ENCODE data around the gene MRPS6. TPM values are rescaled to one million over a fixed set of nuclear protein-coding genes. Genes with fewer than 3 reads are reported as not detected.
A peak's percentile ranks its signal among the peaks of the same experiment; 100 is the strongest.

Gene MRPS6
- total RNA-seq, 4 donors from 2014 or later: 17.3 to 54.8 (median 29.3) TPM

DNA sequence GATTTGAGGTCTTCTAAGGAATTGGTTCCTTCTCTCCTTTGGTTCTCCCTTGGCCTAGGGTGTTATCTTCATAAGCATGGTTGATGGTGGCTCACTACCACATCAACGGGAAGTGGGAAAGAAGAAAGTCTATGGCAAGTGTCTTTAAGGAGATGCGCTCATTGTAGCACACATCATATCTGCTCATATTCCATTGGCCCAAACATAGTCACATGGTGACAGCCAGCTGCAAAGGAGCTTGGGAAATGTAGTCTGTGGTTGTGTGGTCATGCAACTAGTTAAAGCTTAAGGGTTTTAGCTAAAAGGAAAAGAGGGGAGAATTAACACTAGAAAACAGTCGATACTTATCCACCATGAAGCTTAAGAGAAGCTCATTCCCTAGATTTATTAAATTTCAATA is 11.4 kb upstream of the MRPS6 start:
- DNase-seq: no peak
- Histone ChIP-seq H3K36me3 (no peaks in the 10 kb centered on the region), H3K9me3 (no peaks in the 10 kb centered on the region), H3K4me3 (no peak overlapping the region), H3K27ac (no peak overlapping the region), H3K4me1 (peaks cover 0 to 6% of the 10 kb centered on the region in 2 donors), H3K27me3 (no peaks in the 10 kb centered on the region)
- intact Hi-C loops (cut with DNase I; ENCODE audit: low total_unique reads) (no loop called here), in situ Hi-C loops (cut with MboI; ENCODE audit: low sequenced_read_pairs in 4 of 4) (loop anchor here in 2 of 4 donors (25.0 kb wide), 2 partner anchors 125 to 150 kb away; no protein-coding TSS in a partner anchor)
- no peak for TF ChIP-seq POLR2A (IDR thresholded peaks at IDR 0.05)
- TF ChIP-seq, protein P1, sequence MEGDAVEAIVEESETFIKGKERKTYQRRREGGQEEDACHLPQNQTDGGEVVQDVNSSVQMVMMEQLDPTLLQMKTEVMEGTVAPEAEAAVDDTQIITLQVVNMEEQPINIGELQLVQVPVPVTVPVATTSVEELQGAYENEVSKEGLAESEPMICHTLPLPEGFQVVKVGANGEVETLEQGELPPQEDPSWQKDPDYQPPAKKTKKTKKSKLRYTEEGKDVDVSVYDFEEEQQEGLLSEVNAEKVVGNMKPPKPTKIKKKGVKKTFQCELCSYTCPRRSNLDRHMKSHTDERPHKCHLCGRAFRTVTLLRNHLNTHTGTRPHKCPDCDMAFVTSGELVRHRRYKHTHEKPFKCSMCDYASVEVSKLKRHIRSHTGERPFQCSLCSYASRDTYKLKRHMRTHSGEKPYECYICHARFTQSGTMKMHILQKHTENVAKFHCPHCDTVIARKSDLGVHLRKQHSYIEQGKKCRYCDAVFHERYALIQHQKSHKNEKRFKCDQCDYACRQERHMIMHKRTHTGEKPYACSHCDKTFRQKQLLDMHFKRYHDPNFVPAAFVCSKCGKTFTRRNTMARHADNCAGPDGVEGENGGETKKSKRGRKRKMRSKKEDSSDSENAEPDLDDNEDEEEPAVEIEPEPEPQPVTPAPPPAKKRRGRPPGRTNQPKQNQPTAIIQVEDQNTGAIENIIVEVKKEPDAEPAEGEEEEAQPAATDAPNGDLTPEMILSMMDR (IDR thresholded peaks at IDR 0.05 in 4 of 5, conservative IDR thresholded peaks at IDR 0.05 in 1 of 5): no peak
- ATAC-seq: peak in 1 of 2 donors; percentile 73

DNA sequence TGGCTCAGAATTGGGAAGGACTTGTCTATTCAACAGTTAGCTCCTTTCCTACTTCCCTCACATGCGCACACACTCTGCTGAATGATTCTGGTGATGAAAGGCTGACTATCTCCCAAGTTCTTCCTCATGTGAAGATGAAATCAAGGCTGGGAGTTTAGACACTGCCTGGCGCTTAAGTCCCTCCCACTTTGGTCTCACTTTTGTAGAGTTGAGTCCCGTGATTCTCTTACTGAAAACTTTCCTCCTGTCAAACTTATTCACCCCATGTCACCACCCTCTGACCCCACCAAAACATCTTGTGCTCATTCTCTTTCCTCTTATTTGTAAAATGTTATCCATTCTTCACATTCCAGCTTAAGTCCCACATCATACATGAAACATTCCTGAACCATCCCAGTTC is 8.4 kb upstream of the MRPS6 start:
- Histone ChIP-seq H3K27me3 (no peaks in the 10 kb centered on the region), H3K27ac (no peak overlapping the region), H3K4me3 (no peak overlapping the region), H3K36me3 (no peaks in the 10 kb centered on the region), H3K9me3 (no peaks in the 10 kb centered on the region), H3K4me1 (peaks cover 0 to 5% of the 10 kb centered on the region in 2 donors)
- intact Hi-C loops (cut with DNase I; ENCODE audit: low total_unique reads): no loop called here
- DNase-seq (no peak), ATAC-seq (no peak)
- in situ Hi-C loops (cut with MboI; ENCODE audit: low sequenced_read_pairs in 4 of 4): loop anchor here in 2 of 4 donors (25.0 kb wide), 2 partner anchors 128 to 147 kb away; no protein-coding TSS in a partner anchor
- TF ChIP-seq, protein P1 (IDR thresholded peaks at IDR 0.05 in 4 of 5, conservative IDR thresholded peaks at IDR 0.05 in 1 of 5): no peak
- TF ChIP-seq POLR2A (IDR thresholded peaks at IDR 0.05): no peak

DNA sequence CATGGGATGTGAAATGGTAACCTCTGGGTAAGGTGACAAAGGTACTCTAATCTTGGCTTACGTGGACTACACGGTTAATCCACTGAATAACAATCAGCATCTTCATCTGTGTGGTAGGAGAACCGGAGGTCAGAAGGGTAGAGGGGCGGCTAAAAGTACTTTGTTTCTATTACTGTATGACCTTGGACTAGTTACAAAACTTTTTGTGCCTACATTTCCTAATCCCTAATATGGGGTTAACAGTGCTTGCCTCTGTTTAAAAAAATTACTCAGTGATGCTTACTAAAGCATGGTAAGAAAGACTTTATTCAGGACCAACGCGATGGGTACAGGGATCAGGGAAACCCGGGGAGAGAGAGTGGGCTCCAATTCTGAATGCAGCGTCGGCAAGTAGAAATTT is 1.7 kb upstream of the MRPS6 start:
- Histone ChIP-seq H3K4me1 (peaks cover 25 to 27% of the 10 kb centered on the region in 2 donors), H3K9me3 (no peaks in the 10 kb centered on the region), H3K27ac (peak overlapping the region in 2 of 4 donors; percentile 85 to 91), H3K4me3 (no peak overlapping the region), H3K36me3 (no peaks in the 10 kb centered on the region), H3K27me3 (no peaks in the 10 kb centered on the region)
- ATAC-seq (no peak), DNase-seq (no peak)
- TF ChIP-seq, protein P1 (IDR thresholded peaks at IDR 0.05 in 4 of 5, conservative IDR thresholded peaks at IDR 0.05 in 1 of 5): no peak
- intact Hi-C loops (cut with DNase I; ENCODE audit: low total_unique reads): loop anchor here (2.0 to 10.0 kb wide), 4 partner anchors 127 to 276 kb away; partner anchors contain the start of gene ATP5PO
- in situ Hi-C loops (cut with MboI; ENCODE audit: low sequenced_read_pairs in 4 of 4): loop anchor here (10.0 to 25.0 kb wide), 3 partner anchors 134 to 147 kb away; no protein-coding TSS in a partner anchor

DNA sequence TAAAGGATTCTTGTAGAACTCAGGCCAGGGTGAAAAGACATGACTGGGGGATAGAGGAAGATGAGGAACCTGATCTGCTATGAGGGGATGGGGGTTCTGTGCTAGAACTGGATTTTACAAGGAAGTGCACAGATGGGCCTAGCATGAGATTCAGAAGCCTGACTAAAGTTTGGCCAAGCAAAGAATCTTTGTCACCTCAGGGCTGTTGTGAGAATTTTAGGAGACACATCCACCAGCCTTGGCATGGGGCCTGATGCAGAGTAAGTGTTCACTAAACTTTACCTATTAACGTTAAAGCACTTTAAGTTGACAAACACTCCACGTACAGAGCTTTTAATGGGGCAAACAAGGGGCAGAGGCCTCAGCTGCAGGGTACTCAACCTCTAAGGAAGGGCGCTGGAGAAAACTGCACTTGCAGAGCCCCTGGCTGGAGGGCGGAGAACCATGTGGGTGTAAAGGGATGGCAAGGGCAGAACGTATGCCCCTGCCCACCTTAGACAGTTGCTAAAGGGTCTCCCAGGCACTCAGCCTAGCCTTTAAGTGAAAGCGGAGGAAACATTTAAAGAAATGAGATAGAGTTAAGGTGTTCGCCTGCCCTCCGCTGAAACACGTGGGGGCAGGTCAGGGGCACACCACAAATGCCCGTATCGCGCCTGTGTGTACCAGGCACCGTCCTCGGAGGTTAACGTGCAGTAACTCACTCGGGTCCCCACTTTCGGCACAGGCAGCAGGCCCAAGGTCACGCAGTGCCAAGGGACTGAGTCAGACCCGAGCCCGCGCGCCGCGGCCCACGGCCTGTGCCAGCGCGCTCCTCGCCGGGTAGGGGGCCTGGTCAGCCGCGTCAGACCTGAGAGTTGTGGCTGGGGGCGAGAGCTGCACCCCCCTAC is 990 bp upstream of the MRPS6 start:
- TF ChIP-seq POLR2A (IDR thresholded peaks at IDR 0.05): no peak
- TF ChIP-seq, protein P1 (IDR thresholded peaks at IDR 0.05 in 4 of 5, conservative IDR thresholded peaks at IDR 0.05 in 1 of 5): no peak
- Histone ChIP-seq H3K36me3 (no peaks in the 10 kb centered on the region), H3K27ac (peak overlapping the region; percentile 80 to 91 (median 86)), H3K4me3 (peak overlapping the region; percentile 61 to 74 (median 72)), H3K4me1 (peaks cover 32 to 33% of the 10 kb centered on the region in 2 donors), H3K27me3 (no peaks in the 10 kb centered on the region), H3K9me3 (no peaks in the 10 kb centered on the region)
- DNase-seq: peak; percentile 21 to 33
- ATAC-seq: peak; percentile 27 to 41
- intact Hi-C loops (cut with DNase I; ENCODE audit: low total_unique reads) (loop anchor here (2.0 to 10.0 kb wide), 4 partner anchors 128 to 275 kb away; partner anchors contain the start of gene ATP5PO), in situ Hi-C loops (cut with MboI; ENCODE audit: low sequenced_read_pairs in 4 of 4) (loop anchor here (10.0 to 25.0 kb wide), 3 partner anchors 135 to 148 kb away; no protein-coding TSS in a partner anchor)

Data from gastrocnemius medialis (tissue), 4 donors.